Esophagus muscularis mucosa (tissue), 4 donors: ENCODE results near the gene RASGRF2. TPM values are rescaled to one million over a fixed set of nuclear protein-coding genes. Genes with fewer than 3 reads are reported as not detected.

Source experiments
- DNase-seq: peaks from one replicate; pipeline ENCODE4 v3.0.0-alpha.2; 2017; ENCODE audit errors: extremely low spot score
- H3K27ac ChIP-seq, 4 donors: fragments of 200-600 bp; sonication (generic); replicated peaks in 1 of 4; 1 replicate in 3 of 4; 2 replicates in 1 of 4; pipeline ENCODE4 v1.5.1; 2016 to 2019; ENCODE audit warnings: mild to moderate bottlenecking in 1 of 4
- H3K27me3 ChIP-seq, 4 donors: fragments of 200-600 bp; sonication (generic); one replicate each; pipeline versions ENCODE4 v1.5.1 to v1.6.0; 2016 to 2019
- H3K36me3 ChIP-seq, 4 donors: fragments of 200-600 bp; sonication (generic); one replicate each; pipeline ENCODE4 v1.5.1; 2016 to 2019
- H3K4me1 ChIP-seq, 4 donors: fragments of 200-600 bp; sonication (generic); one replicate each; pipeline ENCODE4 v1.5.1; 2016 to 2019
- H3K4me3 ChIP-seq, 4 donors: fragments of 200-600 bp; sonication (generic); 1 replicate in 2 of 4; 2 replicates in 2 of 4; pipeline ENCODE4 v1.5.1; 2016 to 2019; ENCODE audit warnings: mild to moderate bottlenecking in 4 of 4, moderate library complexity in 1 of 4
- H3K9me3 ChIP-seq, 4 donors: fragments of 200-600 bp; sonication (generic); 1 replicate in 3 of 4; 2 replicates in 1 of 4; pipeline ENCODE4 v1.5.1; 2016 to 2019
- CTCF ChIP-seq, 3 experiments: fragments of 200-600 bp in 2 of 3; fragments of 450-650 bp in 1 of 3; sonication (generic) in 2 of 3; IDR thresholded peaks; one replicate each; pipeline ENCODE4 v1.5.1; 2017 to 2019; ENCODE audit warnings: antibody characterized with exemption in 3 of 3, mild to moderate bottlenecking in 2 of 3, moderate library complexity in 1 of 3
- EP300 ChIP-seq: sonication (generic); formaldehyde crosslinking; IDR thresholded peaks from one replicate; pipeline ENCODE4 v1.6.1; 2017; ENCODE audit warnings: antibody characterized with exemption
- POLR2A ChIP-seq: fragments of 450-650 bp; IDR thresholded peaks from one replicate; pipeline ENCODE4 v1.6.1; 2017; ENCODE audit warnings: antibody characterized with exemption, moderate library complexity, mild to moderate bottlenecking, low read depth
- POLR2AphosphoS5 ChIP-seq, 2 donors: sonication (generic); formaldehyde crosslinking; IDR thresholded peaks; one replicate each; pipeline ENCODE4 v1.6.1; 2017; ENCODE audit warnings: antibody characterized with exemption in 2 of 2
- WGBS: methylation state at CpG from one replicate; pipeline ENCODE4 v1.1.5; 2018; 5-methylcytosine and 5-hydroxymethylcytosine counted together
- intact Hi-C: fragments of 100-400 bp; cut with DNase I; formaldehyde crosslinking; loops from one replicate; pipeline ENCODE4 v1.15.1; 2023
- total RNA-seq, 4 donors: library from RNA; depleted of rRNA; stranded (reverse); fragments of >200 nt; gene quantifications; one replicate each; pipeline versions ENCODE4 v1.1.0 to v1.2.1, GENCODE V29; 2016

The RASGRF2 gene
- total RNA-seq, 4 donors from 2014 or later: 4.2 to 7.6 (median 5.9) TPM

- Histone ChIP-seq H3K27ac (no peak overlapping the region), H3K9me3 (no peaks in the 10 kb centered on the region), H3K36me3 (peaks cover 0 to 3% (median 0%) of the 10 kb centered on the region in 4 donors), H3K4me3 (no peak overlapping the region), H3K27me3 (no peaks in the 10 kb centered on the region), H3K4me1 (no peaks in the 10 kb centered on the region)
- DNase-seq: no peak
- intact Hi-C loops: no loop called here
- WGBS: 70% methylated on average over 4 of the region's 4 CpGs
- no peak for TF ChIP-seq EP300
- TF ChIP-seq POLR2AphosphoS5 (IDR thresholded peaks at IDR 0.05): no peak
- TF ChIP-seq POLR2A: no peak
- no peak for TF ChIP-seq CTCF (IDR thresholded peaks at IDR 0.05)
These were observed 221.6 kb downstream of the RASGRF2 start for GRCh38 chr5:81181576-81182316.

- Histone ChIP-seq H3K27me3 (no peaks in the 10 kb centered on the region), H3K4me3 (no peak overlapping the region), H3K4me1 (no peaks in the 10 kb centered on the region), H3K9me3 (no peaks in the 10 kb centered on the region), H3K36me3 (peaks cover 0 to 3% (median 0%) of the 10 kb centered on the region in 4 donors), H3K27ac (no peak overlapping the region)
- no peak for TF ChIP-seq POLR2AphosphoS5 (IDR thresholded peaks at IDR 0.05)
- TF ChIP-seq POLR2A: no peak
- no peak for TF ChIP-seq EP300
- TF ChIP-seq CTCF (IDR thresholded peaks at IDR 0.05): no peak
- no peak for DNase-seq
- intact Hi-C loops: no loop called here
- WGBS: 85% methylated on average over 9 of the region's 9 CpGs
These were observed 222.5 kb downstream of the RASGRF2 start for GRCh38 chr5:81182396-81183390.

- no peaks in the 10 kb centered on the region for H3K9me3 ChIP-seq
- DNase-seq: no peak
- 80% methylated on average over 11 of the region's 11 CpGs for WGBS
- TF ChIP-seq POLR2AphosphoS5 (IDR thresholded peaks at IDR 0.05): no peak
- no peak for TF ChIP-seq CTCF (IDR thresholded peaks at IDR 0.05)
- no peak for TF ChIP-seq EP300
- TF ChIP-seq POLR2A: no peak
- H3K4me1 ChIP-seq: no peaks in the 10 kb centered on the region
- intact Hi-C loops: no loop called here
- H3K27ac ChIP-seq: no peak overlapping the region
- H3K36me3 ChIP-seq: peaks cover 0 to 3% (median 0%) of the 10 kb centered on the region in 4 donors
- peaks cover 0 to 5% (median 0%) of the 10 kb centered on the region in 4 donors for H3K27me3 ChIP-seq
- no peak overlapping the region for H3K4me3 ChIP-seq
These were observed 223.9 kb downstream of the RASGRF2 start for GRCh38 chr5:81183811-81184748.

DNA sequence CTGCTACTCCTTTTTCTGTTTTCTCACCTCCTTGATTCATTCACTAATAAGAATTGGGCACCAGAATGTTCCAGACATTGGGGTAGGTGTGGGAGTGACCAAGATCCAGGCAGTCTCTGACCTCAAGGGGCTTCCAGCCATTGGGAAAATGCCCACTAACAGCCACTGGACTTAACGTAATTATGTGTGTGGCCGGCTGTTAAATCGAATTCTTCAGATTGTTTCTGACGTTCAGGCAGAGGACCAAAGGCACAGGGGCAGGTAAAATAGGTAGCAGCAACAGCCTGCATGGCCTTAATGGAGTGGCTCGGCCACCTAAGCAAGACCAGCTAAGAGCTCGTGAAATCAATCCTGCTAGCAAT is 224.6 kb downstream of the RASGRF2 start:
- H3K36me3 ChIP-seq: peaks cover 0 to 3% (median 0%) of the 10 kb centered on the region in 4 donors
- no peaks in the 10 kb centered on the region for H3K9me3 ChIP-seq
- no peak overlapping the region for H3K4me3 ChIP-seq
- DNase-seq: no peak
- 94% methylated on average over 6 of the region's 6 CpGs for WGBS
- no peak overlapping the region for H3K27ac ChIP-seq
- H3K27me3 ChIP-seq: peaks cover 0 to 9% (median 0%) of the 10 kb centered on the region in 4 donors
- H3K4me1 ChIP-seq: no peaks in the 10 kb centered on the region
- intact Hi-C loops: no loop called here
- TF ChIP-seq EP300 (no peak), POLR2A (no peak)
